ENCODE data around the gene EEF2K.

The EEF2K gene

GRCh38 chr16:22225060-22225459 lies 19.0 kb downstream of the EEF2K start:
- no peak for TF ChIP-seq CTCF (IDR thresholded peaks at IDR 0.05; ENCODE audit: low read depth, low read length, missing control alignments)
- H3K4me3 ChIP-seq (replicated peaks; ENCODE audit: low read depth, low read length): no peak overlapping the region
- DNase-seq (ENCODE audit: extremely low read depth, low read depth): no peak

- no peak for DNase-seq (ENCODE audit: extremely low read depth, low read depth)
- no peak for TF ChIP-seq CTCF (IDR thresholded peaks at IDR 0.05; ENCODE audit: low read depth, low read length, missing control alignments)
- H3K4me3 ChIP-seq (replicated peaks; ENCODE audit: low read depth, low read length): no peak overlapping the region
Measured at GRCh38 chr16:22229889-22230288, 23.8 kb downstream of the EEF2K start.

GRCh38 chr16:22232277-22233036 lies 26.4 kb downstream of the EEF2K start:
- no peak for DNase-seq (ENCODE audit: extremely low read depth, low read depth)
- no peak overlapping the region for H3K4me3 ChIP-seq (replicated peaks; ENCODE audit: low read depth, low read length)
- no peak for TF ChIP-seq CTCF (IDR thresholded peaks at IDR 0.05; ENCODE audit: low read depth, low read length, missing control alignments)

DNA sequence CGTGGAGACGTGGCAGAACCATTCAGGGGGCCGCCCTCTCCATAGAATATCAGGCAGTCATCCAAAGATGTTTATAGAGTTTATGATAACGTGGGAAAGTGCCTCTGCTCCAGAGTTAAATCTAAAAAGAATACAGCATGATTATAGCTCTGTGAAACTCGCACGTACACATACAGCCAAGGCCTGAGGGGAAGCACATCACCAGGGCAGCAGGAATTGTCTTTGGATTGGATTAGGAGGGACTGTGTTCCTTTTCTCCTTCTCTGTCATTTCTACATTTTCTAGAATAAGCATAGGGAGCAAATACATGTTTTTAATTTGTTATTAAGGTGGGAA lies 26.9 kb downstream of the EEF2K start:
- H3K4me3 ChIP-seq (replicated peaks; ENCODE audit: low read depth, low read length): no peak overlapping the region
- TF ChIP-seq CTCF (IDR thresholded peaks at IDR 0.05; ENCODE audit: low read depth, low read length, missing control alignments): no peak
- DNase-seq (ENCODE audit: extremely low read depth, low read depth): no peak

GRCh38 chr16:22235839-22236745 lies 30.0 kb downstream of the EEF2K start:
- DNase-seq (ENCODE audit: extremely low read depth, low read depth): no peak
- H3K4me3 ChIP-seq (replicated peaks; ENCODE audit: low read depth, low read length): no peak overlapping the region
- no peak for TF ChIP-seq CTCF (IDR thresholded peaks at IDR 0.05; ENCODE audit: low read depth, low read length, missing control alignments)

DNA sequence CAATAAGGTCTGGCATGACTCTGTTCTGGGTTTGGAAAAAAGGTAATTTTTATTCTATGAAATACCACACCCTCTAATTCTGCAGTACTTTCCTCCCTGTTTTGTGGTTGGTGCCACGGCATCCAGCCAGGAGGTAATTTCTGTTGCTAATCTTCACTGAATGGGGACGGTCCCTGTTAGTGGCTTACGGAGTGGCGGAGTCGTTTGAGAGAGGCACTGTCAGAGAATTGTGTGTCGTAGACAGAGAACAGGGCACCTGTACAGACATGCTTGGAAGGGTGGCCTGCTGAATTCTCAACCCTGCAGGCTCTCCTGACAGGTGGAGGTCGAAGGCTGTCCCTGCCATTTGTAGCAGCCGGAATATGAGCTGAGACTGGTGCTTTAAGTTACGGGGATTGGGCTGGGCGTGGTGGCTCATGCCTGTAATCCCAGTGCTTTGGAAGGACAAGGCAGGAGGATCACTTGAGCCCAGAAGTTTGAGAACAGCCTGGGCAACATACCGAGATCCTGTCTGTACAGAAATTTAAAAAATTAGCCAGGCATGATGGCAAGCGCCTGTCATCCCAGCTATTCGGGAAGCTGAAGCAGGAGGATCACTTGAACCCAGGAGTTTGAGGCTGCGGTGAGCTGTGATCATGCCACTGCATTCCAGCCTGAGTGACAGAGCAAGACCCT lies 33.2 kb downstream of the EEF2K start:
- TF ChIP-seq CTCF (IDR thresholded peaks at IDR 0.05; ENCODE audit: low read depth, low read length, missing control alignments): no peak
- no peak for DNase-seq (ENCODE audit: extremely low read depth, low read depth)
- H3K4me3 ChIP-seq (replicated peaks; ENCODE audit: low read depth, low read length): no peak overlapping the region
